K562 (cell line): ENCODE results near the gene RFC5. TPM values are rescaled to one million over a fixed set of nuclear protein-coding genes. Genes with fewer than 3 reads are reported as not detected.

Experiments
- CEBPB ChIP-seq: fragments of 450-650 bp; IDR thresholded peaks from 2 replicates; pipeline ENCODE4 v1.6.1; 2016; ENCODE audit warnings: missing genetic modification characterization, missing compliant biosample characterization
- CREB3L1 ChIP-seq: fragments of 450-650 bp; IDR thresholded peaks from 2 replicates; pipeline ENCODE4 v1.6.1; 2014; ENCODE audit warnings: low read depth, mild to moderate bottlenecking, moderate library complexity, borderline replicate concordance
- CXXC5 ChIP-seq: fragments of 250-450 bp; sonication (Bioruptor Pico); IDR thresholded peaks from 2 replicates; pipeline ENCODE4 v1.8.0; 2022; ENCODE audit warnings: inconsistent platforms, mild to moderate bottlenecking, moderate library complexity
- FOXP1 ChIP-seq: sonication (generic); formaldehyde crosslinking; IDR thresholded peaks from 2 replicates; pipeline ENCODE4 v1.8.0; 2022; ENCODE audit warnings: mild to moderate bottlenecking, missing genetic modification reagents
- FOXP4 ChIP-seq: sonication (generic); formaldehyde crosslinking; IDR thresholded peaks from 2 replicates; pipeline ENCODE4 v1.8.0; 2022; ENCODE audit warnings: mild to moderate bottlenecking, missing genetic modification reagents, borderline replicate concordance
- KLF6 ChIP-seq: fragments of 250-450 bp; sonication (Bioruptor Pico); IDR thresholded peaks from 2 replicates; pipeline ENCODE4 v1.4.0; 2020; ENCODE audit warnings: mild to moderate bottlenecking, moderate library complexity, borderline replicate concordance
- MED1 ChIP-seq: sonication (generic); formaldehyde crosslinking; IDR thresholded peaks from 2 replicates; pipeline ENCODE4 v1.8.1; 2023; ENCODE audit warnings: missing genetic modification reagents, borderline replicate concordance
- MXI1 ChIP-seq: IDR thresholded peaks from 2 replicates; pipeline ENCODE4 v1.6.1; 2011; ENCODE audit warnings: low read depth, mild to moderate bottlenecking, improper control_type of control experiment, low read length
- NFE2L1 ChIP-seq: fragments of 450-650 bp; IDR thresholded peaks from 2 replicates; pipeline ENCODE4 v1.6.1; 2016; ENCODE audit warnings: missing genetic modification characterization, low read depth, mild to moderate bottlenecking, missing compliant biosample characterization, moderate library complexity, borderline replicate concordance
- NR1H2 ChIP-seq: sonication (generic); formaldehyde crosslinking; IDR thresholded peaks from 2 replicates; pipeline ENCODE4 v1.4.0; 2020; ENCODE audit warnings: mild to moderate bottlenecking, missing genetic modification reagents
- PURB ChIP-seq: sonication (generic); formaldehyde crosslinking; IDR thresholded peaks from 2 replicates; pipeline ENCODE4 v1.9.0; 2021; ENCODE audit warnings: low read depth, mild to moderate bottlenecking, missing genetic modification reagents
- PYGO2 ChIP-seq: fragments of 450-650 bp; IDR thresholded peaks from 2 replicates; pipeline ENCODE4 v1.6.1; 2016; ENCODE audit warnings: mild to moderate bottlenecking, missing genetic modification characterization, moderate library complexity, missing compliant biosample characterization
- RCOR1 ChIP-seq, 2 experiments: IDR thresholded peaks; 2 replicates each; pipeline ENCODE4 v1.6.1; 2012; ENCODE audit warnings: low read depth in 2 of 2, low read length in 2 of 2, borderline replicate concordance in 1 of 2, improper control_type of control experiment in 1 of 2
- SOX6 ChIP-seq: fragments of 450-650 bp; IDR thresholded peaks from 2 replicates; pipeline ENCODE4 v1.6.1; 2014; ENCODE audit warnings: mild to moderate bottlenecking
- SREBF2 ChIP-seq: sonication (generic); formaldehyde crosslinking; IDR thresholded peaks from 2 replicates; pipeline ENCODE4 v1.4.0; 2020; ENCODE audit warnings: mild to moderate bottlenecking, missing genetic modification reagents
- ZFP91 ChIP-seq: sonication (generic); formaldehyde crosslinking; IDR thresholded peaks from 2 replicates; pipeline ENCODE4 v1.8.0; 2022; ENCODE audit warnings: mild to moderate bottlenecking, missing genetic modification reagents
- ZKSCAN1 ChIP-seq: fragments of 150-350 bp; IDR thresholded peaks from 2 replicates; pipeline ENCODE4 v1.6.1; 2016; ENCODE audit warnings: low read depth, low read length
- ZNF175 ChIP-seq: fragments of 200-800 bp; sonication (Bioruptor generic); IDR thresholded peaks from 2 replicates; pipeline ENCODE4 v1.6.1; 2016; ENCODE audit warnings: low read depth, mild to moderate bottlenecking, missing genetic modification characterization, missing compliant biosample characterization
- ZNF655 ChIP-seq: fragments of 250-450 bp; sonication (Bioruptor Pico); IDR thresholded peaks from 2 replicates; pipeline ENCODE4 v1.5.0; 2021
- ZNF695 ChIP-seq: fragments of 450-650 bp; formaldehyde crosslinking; IDR thresholded peaks from 2 replicates; pipeline ENCODE4 v1.4.0; 2020; ENCODE audit warnings: mild to moderate bottlenecking, moderate library complexity
- polyA plus RNA-seq, 8 experiments: library from polyadenylated mRNA; depleted of rRNA in 4 of 8; stranded (reverse) in 5 of 8; unstranded in 3 of 8; fragments of >200 nt; fragmentation: Nextera tagmentation in 2 of 8; fragmentation: Illumina TruSeq in 1 of 8; extraction: Ambion mirVana in 2 of 8; extraction: Trizol in 1 of 8; gene quantifications; 2 replicates each; pipeline versions ENCODE4 v1.2.1 to v1.2.3, GENCODE V29; 2011 to 2014; ENCODE audit warnings: inconsistent platforms in 1 of 8, missing spikeins in 1 of 8
- total RNA-seq, 7 experiments: library from RNA; depleted of rRNA in 6 of 7; stranded (reverse); fragments of >200 nt in 6 of 7; fragmentation: Illumina TruSeq in 2 of 7; extraction: Trizol in 2 of 7; gene quantifications; 2 replicates each; pipeline versions ENCODE4 v1.2.1 to v1.2.3, GENCODE V29; 2011 to 2021; ENCODE audit warnings: low replicate concordance in 1 of 7

Gene RFC5
- total and polyA plus RNA-seq, 9 of the 15 experiments (the other 6 are each of a cell fraction or from before 2014, with no cell fraction given): 61.8 to 189 (median 92.9) TPM

GRCh38 chr12:118016424-118017264 is at the start of gene RFC5 (continued):
- no peak for TF ChIP-seq KLF6 (CRISPR knock-in tag)
- TF ChIP-seq CEBPB: no peak
- TF ChIP-seq FOXP4: peak; percentile 49; the same call in 1 of the 2 replicates
- no peak for TF ChIP-seq PURB
- no peak for TF ChIP-seq SOX6
- no peak for TF ChIP-seq NFE2L1 (tag)
- no peak for TF ChIP-seq PYGO2
- TF ChIP-seq RCOR1 (IDR thresholded peaks at IDR 0.05; ENCODE audit: borderline replicate concordance in 1 of 2, low read depth in 2 of 2, low read length in 2 of 2): no peak
- peak; percentile 94 for TF ChIP-seq CXXC5
- 0 out of 2 replicates have a peak, but pooled peaks have one; percentile 46 for TF ChIP-seq ZFP91 (CRISPR knock-in tag)
- no peak for TF ChIP-seq ZKSCAN1
- TF ChIP-seq NR1H2: no peak; the same call in 1 of the 2 replicates
- TF ChIP-seq ZNF695 (CRISPR knock-in tag): no peak
- TF ChIP-seq MXI1: peak; percentile 99
- TF ChIP-seq ZNF655: no peak
- no peak for TF ChIP-seq MED1
- no peak for TF ChIP-seq SREBF2
- no peak for TF ChIP-seq ZNF175 (CRISPR knock-in tag)
- TF ChIP-seq FOXP1 (CRISPR knock-in tag): no peak; the same call in 1 of the 2 replicates
- TF ChIP-seq CREB3L1: peak; percentile 94
